HEK293 (cell line): ENCODE measurements around the gene CRCP.

ENCODE experiments used
- CTCF ChIP-seq: fragments of 450-650 bp; formaldehyde crosslinking; IDR thresholded peaks from 2 replicates; pipeline ENCODE4 v1.5.1; 2016; ENCODE audit warnings: missing biosample characterization, missing genetic modification characterization
- PRDM2 ChIP-seq: fragments of 450-650 bp; formaldehyde crosslinking; IDR thresholded peaks from 2 replicates; pipeline ENCODE4 v1.5.1; 2016; ENCODE audit warnings: missing biosample characterization, missing genetic modification characterization, borderline replicate concordance
- TRIM28 ChIP-seq: IDR thresholded peaks from 2 replicates; pipeline ENCODE4 v1.6.1; 2011; ENCODE audit warnings: low read length, control low read depth, borderline replicate concordance
- YY1 ChIP-seq: fragments of 450-650 bp; formaldehyde crosslinking; IDR thresholded peaks from 2 replicates; pipeline ENCODE4 v1.5.1; 2018; ENCODE audit warnings: missing biosample characterization, missing genetic modification characterization
- ZNF138 ChIP-seq: fragments of 450-650 bp; formaldehyde crosslinking; IDR thresholded peaks from 2 replicates; pipeline ENCODE4 v1.5.1; 2016; ENCODE audit warnings: missing biosample characterization, missing genetic modification characterization, borderline replicate concordance
- ZNF513 ChIP-seq: fragments of 450-650 bp; IDR thresholded peaks from 2 replicates; pipeline ENCODE4 v1.5.1; 2018; ENCODE audit warnings: missing biosample characterization, missing genetic modification characterization
- ZNF544 ChIP-seq: fragments of 450-650 bp; formaldehyde crosslinking; IDR thresholded peaks from 2 replicates; pipeline ENCODE4 v1.5.0; 2017; ENCODE audit warnings: missing biosample characterization, missing genetic modification characterization
- ZNF558 ChIP-seq: fragments of 450-650 bp; formaldehyde crosslinking; IDR thresholded peaks from 2 replicates; pipeline ENCODE4 v1.5.1; 2016; ENCODE audit warnings: missing biosample characterization, missing genetic modification characterization
- ZNF707 ChIP-seq: fragments of 450-650 bp; formaldehyde crosslinking; IDR thresholded peaks from 2 replicates; pipeline ENCODE4 v1.5.1; 2016; ENCODE audit warnings: missing biosample characterization, missing genetic modification characterization
- ZSCAN5A ChIP-seq: fragments of 450-650 bp; formaldehyde crosslinking; IDR thresholded peaks from 2 replicates; pipeline ENCODE4 v1.5.1; 2016; ENCODE audit warnings: missing biosample characterization, missing genetic modification characterization
- TF ChIP-seq, protein P1 (sequence below): fragments of 450-650 bp; formaldehyde crosslinking; IDR thresholded peaks from 2 replicates; pipeline ENCODE4 v1.5.1; 2016; ENCODE audit warnings: missing biosample characterization, missing genetic modification characterization
- TF ChIP-seq, protein P2 (sequence below): fragments of 450-650 bp; formaldehyde crosslinking; IDR thresholded peaks from 2 replicates; pipeline ENCODE4 v1.5.1; 2017; ENCODE audit warnings: missing biosample characterization, missing genetic modification characterization
- TF ChIP-seq, protein P3 (sequence below): fragments of 450-650 bp; formaldehyde crosslinking; optimal IDR thresholded peaks from 2 replicates; pipeline ENCODE3; 2016; ENCODE audit warnings: missing biosample characterization, mild to moderate bottlenecking, missing genetic modification characterization

- TF ChIP-seq CTCF = no peak
- no peak for TF ChIP-seq ZNF138 (tag by site-specific recombination)
- TF ChIP-seq ZSCAN5A (tag by site-specific recombination) = no peak
- TF ChIP-seq TRIM28 = no peak
- no peak for TF ChIP-seq ZNF707 (tag by site-specific recombination)
- TF ChIP-seq, protein P1, sequence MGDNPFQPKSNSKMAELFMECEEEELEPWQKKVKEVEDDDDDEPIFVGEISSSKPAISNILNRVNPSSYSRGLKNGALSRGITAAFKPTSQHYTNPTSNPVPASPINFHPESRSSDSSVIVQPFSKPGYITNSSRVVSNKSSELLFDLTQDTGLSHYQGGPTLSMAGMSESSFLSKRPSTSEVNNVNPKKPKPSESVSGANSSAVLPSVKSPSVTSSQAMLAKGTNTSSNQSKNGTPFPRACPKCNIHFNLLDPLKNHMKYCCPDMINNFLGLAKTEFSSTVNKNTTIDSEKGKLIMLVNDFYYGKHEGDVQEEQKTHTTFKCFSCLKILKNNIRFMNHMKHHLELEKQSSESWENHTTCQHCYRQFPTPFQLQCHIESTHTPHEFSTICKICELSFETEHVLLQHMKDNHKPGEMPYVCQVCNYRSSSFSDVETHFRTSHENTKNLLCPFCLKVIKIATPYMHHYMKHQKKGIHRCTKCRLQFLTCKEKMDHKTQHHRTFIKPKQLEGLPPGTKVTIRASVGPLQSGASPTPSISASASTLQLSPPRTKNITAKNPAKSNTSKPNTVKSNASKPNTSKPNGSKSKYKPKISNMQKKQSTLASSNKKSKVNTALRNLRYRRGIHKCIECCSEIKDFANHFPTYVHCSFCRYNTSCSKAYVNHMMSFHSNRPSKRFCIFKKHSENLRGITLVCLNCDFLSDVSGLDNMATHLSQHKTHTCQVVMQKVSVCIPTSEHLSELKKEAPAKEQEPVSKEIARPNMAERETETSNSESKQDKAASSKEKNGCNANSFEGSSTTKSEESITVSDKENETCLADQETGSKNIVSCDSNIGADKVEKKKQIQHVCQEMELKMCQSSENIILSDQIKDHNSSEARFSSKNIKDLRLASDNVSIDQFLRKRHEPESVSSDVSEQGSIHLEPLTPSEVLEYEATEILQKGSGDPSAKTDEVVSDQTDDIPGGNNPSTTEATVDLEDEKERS = no peak
- TF ChIP-seq YY1 (tag by site-specific recombination) = no peak
- TF ChIP-seq ZNF544 (tag by site-specific recombination) = no peak
- TF ChIP-seq, protein P2, sequence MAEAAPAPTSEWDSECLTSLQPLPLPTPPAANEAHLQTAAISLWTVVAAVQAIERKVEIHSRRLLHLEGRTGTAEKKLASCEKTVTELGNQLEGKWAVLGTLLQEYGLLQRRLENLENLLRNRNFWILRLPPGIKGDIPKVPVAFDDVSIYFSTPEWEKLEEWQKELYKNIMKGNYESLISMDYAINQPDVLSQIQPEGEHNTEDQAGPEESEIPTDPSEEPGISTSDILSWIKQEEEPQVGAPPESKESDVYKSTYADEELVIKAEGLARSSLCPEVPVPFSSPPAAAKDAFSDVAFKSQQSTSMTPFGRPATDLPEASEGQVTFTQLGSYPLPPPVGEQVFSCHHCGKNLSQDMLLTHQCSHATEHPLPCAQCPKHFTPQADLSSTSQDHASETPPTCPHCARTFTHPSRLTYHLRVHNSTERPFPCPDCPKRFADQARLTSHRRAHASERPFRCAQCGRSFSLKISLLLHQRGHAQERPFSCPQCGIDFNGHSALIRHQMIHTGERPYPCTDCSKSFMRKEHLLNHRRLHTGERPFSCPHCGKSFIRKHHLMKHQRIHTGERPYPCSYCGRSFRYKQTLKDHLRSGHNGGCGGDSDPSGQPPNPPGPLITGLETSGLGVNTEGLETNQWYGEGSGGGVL (tag by site-specific recombination) = no peak
- TF ChIP-seq ZNF513 (tag by site-specific recombination) = no peak
- TF ChIP-seq ZNF558 (tag by site-specific recombination) = no peak
- no peak for TF ChIP-seq PRDM2 (tag by site-specific recombination)
- TF ChIP-seq, protein P3, sequence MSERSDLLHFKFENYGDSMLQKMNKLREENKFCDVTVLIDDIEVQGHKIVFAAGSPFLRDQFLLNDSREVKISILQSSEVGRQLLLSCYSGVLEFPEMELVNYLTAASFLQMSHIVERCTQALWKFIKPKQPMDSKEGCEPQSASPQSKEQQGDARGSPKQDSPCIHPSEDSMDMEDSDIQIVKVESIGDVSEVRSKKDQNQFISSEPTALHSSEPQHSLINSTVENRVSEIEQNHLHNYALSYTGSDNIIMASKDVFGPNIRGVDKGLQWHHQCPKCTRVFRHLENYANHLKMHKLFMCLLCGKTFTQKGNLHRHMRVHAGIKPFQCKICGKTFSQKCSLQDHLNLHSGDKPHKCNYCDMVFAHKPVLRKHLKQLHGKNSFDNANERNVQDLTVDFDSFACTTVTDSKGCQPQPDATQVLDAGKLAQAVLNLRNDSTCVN = no peak
Observed at GRCh38 chr7:66189695-66190503, 75.3 kb downstream of the CRCP start.
